K562 (cell line): ENCODE data around the gene ABCA3. TPM values are rescaled to one million over a fixed set of nuclear protein-coding genes. Genes with fewer than 3 reads are reported as not detected.

Source experiments
- CBFA2T3 ChIP-seq: fragments of 450-650 bp; IDR thresholded peaks from 2 replicates; pipeline ENCODE4 v1.6.1; 2017
- E2F3 ChIP-seq: fragments of 250-450 bp; sonication (Bioruptor Pico); IDR thresholded peaks from 2 replicates; pipeline ENCODE4 v1.4.0; 2020; ENCODE audit warnings: mild to moderate bottlenecking
- EWSR1 ChIP-seq: fragments of 450-650 bp; IDR thresholded peaks from 2 replicates; pipeline ENCODE4 v1.6.1; 2018; ENCODE audit warnings: borderline replicate concordance, mild to moderate bottlenecking, low read depth, moderate library complexity; ENCODE audit not compliant: partially characterized antibody
- LARP7 ChIP-seq: fragments of 450-650 bp; IDR thresholded peaks from 2 replicates; pipeline ENCODE4 v1.6.1; 2016
- MAX ChIP-seq: sonication (generic); formaldehyde crosslinking; IDR thresholded peaks from 2 replicates; pipeline ENCODE4 v1.9.0; 2022; ENCODE audit warnings: mild to moderate bottlenecking, missing genetic modification reagents
- MED1 ChIP-seq: sonication (generic); formaldehyde crosslinking; IDR thresholded peaks from 2 replicates; pipeline ENCODE4 v1.8.1; 2023; ENCODE audit warnings: missing genetic modification reagents, borderline replicate concordance
- MNT ChIP-seq, 2 experiments: fragments of 450-650 bp; conservative IDR thresholded peaks; 2 replicates each; pipeline ENCODE4 v1.6.1; 2017; ENCODE audit warnings: mild to moderate bottlenecking in 2 of 2, moderate library complexity in 2 of 2
- NFE2L1 ChIP-seq: fragments of 450-650 bp; IDR thresholded peaks from 2 replicates; pipeline ENCODE4 v1.6.1; 2016; ENCODE audit warnings: missing genetic modification characterization, low read depth, mild to moderate bottlenecking, missing compliant biosample characterization, moderate library complexity, borderline replicate concordance
- RFX1 ChIP-seq: fragments of 450-650 bp; IDR thresholded peaks from 2 replicates; pipeline ENCODE4 v1.6.1; 2016; ENCODE audit warnings: mild to moderate bottlenecking, moderate library complexity
- RHOXF2B ChIP-seq: fragments of 250-450 bp; sonication (Bioruptor Pico); conservative IDR thresholded peaks from 2 replicates; pipeline ENCODE4 v1.5.1; 2021
- SLC30A9 ChIP-seq: fragments of 250-450 bp; sonication (Bioruptor Pico); IDR thresholded peaks from 2 replicates; pipeline ENCODE4 v1.8.0; 2022; ENCODE audit warnings: mild to moderate bottlenecking, moderate library complexity
- SMAD4 ChIP-seq: fragments of 250-450 bp; sonication (Bioruptor Pico); conservative IDR thresholded peaks from 2 replicates; pipeline ENCODE4 v1.8.0; 2021; ENCODE audit warnings: inconsistent platforms, mild to moderate bottlenecking, moderate library complexity
- SRSF1 ChIP-seq: fragments of 200-400 bp; formaldehyde crosslinking; IDR thresholded peaks from 2 replicates; pipeline ENCODE4 v1.6.1; 2017; ENCODE audit warnings: mild to moderate bottlenecking, low read depth, low read length, moderate library complexity
- TCF15 ChIP-seq: fragments of 250-450 bp; sonication (Bioruptor Pico); IDR thresholded peaks from 2 replicates; pipeline ENCODE4 v1.8.0; 2022; ENCODE audit warnings: moderate library complexity, mild to moderate bottlenecking, inconsistent platforms
- TCF3 ChIP-seq: sonication (generic); formaldehyde crosslinking; IDR thresholded peaks from 2 replicates; pipeline ENCODE4 v1.4.0; 2020; ENCODE audit warnings: mild to moderate bottlenecking, missing genetic modification reagents
- USF1 ChIP-seq: sonication (generic); formaldehyde crosslinking; IDR thresholded peaks from 2 replicates; pipeline ENCODE4 v1.9.0; 2022; ENCODE audit warnings: mild to moderate bottlenecking, missing genetic modification reagents
- ZFP30 ChIP-seq: fragments of 250-450 bp; sonication (Bioruptor Pico); IDR thresholded peaks from 2 replicates; pipeline ENCODE4 v1.8.0; 2022; ENCODE audit warnings: moderate library complexity, mild to moderate bottlenecking, inconsistent platforms, borderline replicate concordance
- ZFP91 ChIP-seq: sonication (generic); formaldehyde crosslinking; IDR thresholded peaks from 2 replicates; pipeline ENCODE4 v1.8.0; 2022; ENCODE audit warnings: mild to moderate bottlenecking, missing genetic modification reagents
- ZNF395 ChIP-seq: fragments of 200-800 bp; sonication (Bioruptor generic); IDR thresholded peaks from 2 replicates; pipeline ENCODE4 v1.6.1; 2017; ENCODE audit warnings: missing genetic modification characterization, missing compliant biosample characterization
- ZNF445 ChIP-seq: fragments of 250-450 bp; sonication (Bioruptor Pico); IDR thresholded peaks from 2 replicates; pipeline ENCODE4 v1.4.0; 2020; ENCODE audit warnings: low read depth, mild to moderate bottlenecking, moderate library complexity
- ZNF77 ChIP-seq: fragments of 250-450 bp; sonication (Bioruptor Pico); IDR thresholded peaks from 2 replicates; pipeline ENCODE4 v1.5.0; 2020
- ZSCAN29 ChIP-seq: fragments of 450-650 bp; IDR thresholded peaks from 2 replicates; pipeline ENCODE4 v1.6.1; 2017
- polyA plus RNA-seq, 8 experiments: library from polyadenylated mRNA; depleted of rRNA in 4 of 8; stranded (reverse) in 5 of 8; unstranded in 3 of 8; fragments of >200 nt; fragmentation: Nextera tagmentation in 2 of 8; fragmentation: Illumina TruSeq in 1 of 8; extraction: Ambion mirVana in 2 of 8; extraction: Trizol in 1 of 8; gene quantifications; 2 replicates each; pipeline versions ENCODE4 v1.2.1 to v1.2.3, GENCODE V29; 2011 to 2014; ENCODE audit warnings: inconsistent platforms in 1 of 8, missing spikeins in 1 of 8
- total RNA-seq, 7 experiments: library from RNA; depleted of rRNA in 6 of 7; stranded (reverse); fragments of >200 nt in 6 of 7; fragmentation: Illumina TruSeq in 2 of 7; extraction: Trizol in 2 of 7; gene quantifications; 2 replicates each; pipeline versions ENCODE4 v1.2.1 to v1.2.3, GENCODE V29; 2011 to 2021; ENCODE audit warnings: low replicate concordance in 1 of 7

ABCA3 gene
- total and polyA plus RNA-seq, 9 of the 15 experiments (the other 6 are each of a cell fraction or from before 2014, with no cell fraction given), result 0.66 to 23.7 (median 6.9) TPM

GRCh38 chr16:2339521-2340484, 725 bp downstream of the ABCA3 start (continued):
- TF ChIP-seq ZFP30, result no peak
- TF ChIP-seq SRSF1, result 0 out of 2 replicates have a peak, but pooled peaks have one; percentile 32
- TF ChIP-seq SMAD4 (CRISPR knock-in tag), result no peak
- peak; percentile 59; the same call in 1 of the 2 replicates for TF ChIP-seq E2F3 (CRISPR knock-in tag)
- TF ChIP-seq SLC30A9 (CRISPR knock-in tag), result no peak
- peak; percentile 67; the same call in 1 of the 2 replicates for TF ChIP-seq ZNF395
- no peak for TF ChIP-seq ZSCAN29
- TF ChIP-seq MAX (CRISPR knock-in tag), result peak; percentile 81
- TF ChIP-seq RFX1, result no peak
- no peak for TF ChIP-seq TCF3 (CRISPR knock-in tag)
- no peak for TF ChIP-seq RHOXF2B (CRISPR knock-in tag)
- no peak; the same call in 1 of the 2 replicates for TF ChIP-seq USF1 (CRISPR knock-in tag)
- TF ChIP-seq EWSR1, result no peak
- no peak for TF ChIP-seq MED1 (CRISPR knock-in tag)
- no peak for TF ChIP-seq ZFP91
- no peak for TF ChIP-seq TCF15
- no peak for TF ChIP-seq LARP7
- peak; percentile 16; the same call in 1 of the 2 replicates for TF ChIP-seq CBFA2T3
- TF ChIP-seq MNT (conservative IDR thresholded peaks at IDR 0.05), result peak; percentile 75 to 88; a peak in 3 of 4 replicates
- no peak for TF ChIP-seq ZNF445 (CRISPR knock-in tag)
- no peak for TF ChIP-seq ZNF77 (CRISPR knock-in tag)
- no peak for TF ChIP-seq NFE2L1 (tag)
